Fibroblast of villous mesenchyme (primary cell): ENCODE data around the gene CD200. TPM values are rescaled to one million over a fixed set of nuclear protein-coding genes. Genes with fewer than 3 reads are reported as not detected.

Experiments used
- DNase-seq: peaks from one replicate; pipeline ENCODE4 v3.0.0-alpha.2; 2010; ENCODE audit warnings: low read depth
- H3K4me3 ChIP-seq: 2 replicates; pipeline ENCODE4 v1.5.1; 2011; ENCODE audit warnings: low read depth, mild to moderate bottlenecking, low read length
- CTCF ChIP-seq: IDR thresholded peaks from 2 replicates; pipeline ENCODE4 v1.5.1; 2012; ENCODE audit warnings: low read depth, mild to moderate bottlenecking, low read length; ENCODE audit not compliant: insufficient read depth
- total RNA-seq: library from RNA; depleted of rRNA; stranded (reverse); fragments of >200 nt; gene quantifications from 2 replicates; pipeline ENCODE4 v1.2.3, GENCODE V29; 2012

CD200 gene
- total RNA-seq, 1 donor, result 1.3 TPM

DNA sequence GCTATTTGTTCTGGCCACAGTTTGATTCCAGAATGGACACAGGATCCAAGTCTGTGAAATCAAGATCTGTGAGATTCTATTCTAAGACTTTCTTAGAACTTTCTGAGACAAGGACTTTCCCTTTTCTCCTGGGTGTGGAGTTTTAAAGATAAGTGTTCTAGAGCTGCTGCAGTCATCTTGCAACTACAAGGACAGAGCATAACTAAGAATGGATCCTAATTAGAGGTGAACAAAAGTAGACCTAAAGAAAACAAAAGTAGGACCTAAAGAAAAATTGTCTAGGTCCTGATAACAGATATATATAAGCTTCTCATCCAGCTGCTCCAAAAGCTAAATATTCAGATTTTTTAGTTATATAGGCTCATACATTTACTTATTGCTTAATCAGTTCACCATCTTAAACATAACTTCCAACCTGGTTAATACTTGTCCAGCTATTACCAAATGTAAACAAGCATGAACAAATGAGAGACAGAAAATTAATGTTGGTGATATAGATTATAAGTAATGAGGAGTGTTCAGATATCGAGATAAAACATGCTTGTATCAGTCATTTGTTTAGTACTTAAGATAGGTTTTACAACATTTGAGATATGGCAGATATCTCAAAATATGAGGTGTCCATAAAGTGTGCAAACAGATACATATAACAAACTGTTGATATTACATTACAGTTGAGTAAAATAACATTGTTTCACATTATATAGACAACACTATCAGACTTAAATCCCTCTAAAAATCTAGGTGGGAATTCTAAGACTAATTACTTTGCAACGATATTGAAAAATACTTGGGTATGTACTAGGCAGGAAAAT is 75.1 kb downstream of the CD200 start:
- H3K4me3 ChIP-seq, result no peak overlapping the region
- no peak for TF ChIP-seq CTCF
- DNase-seq, result no peak

DNA sequence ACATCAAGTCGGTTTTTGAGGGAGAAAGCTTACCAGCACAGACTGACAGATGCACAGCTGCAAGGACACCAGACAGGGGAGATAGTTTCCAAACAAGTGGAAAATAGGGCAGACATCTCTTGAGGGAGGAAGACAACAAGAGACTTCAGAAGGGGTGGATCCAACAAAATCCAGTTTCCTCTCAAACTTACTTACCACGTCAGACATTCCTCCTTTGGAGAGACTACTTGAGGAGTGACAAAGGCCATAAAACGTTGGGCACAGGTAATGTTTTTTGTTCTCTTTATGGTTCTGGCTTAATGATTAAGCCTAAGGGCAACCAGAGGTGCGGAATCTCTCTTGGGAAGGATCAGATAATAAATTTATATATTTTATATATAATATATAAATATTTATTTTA is 76.1 kb downstream of the CD200 start:
- TF ChIP-seq CTCF, result no peak
- no peak overlapping the region for H3K4me3 ChIP-seq
- no peak for DNase-seq

- H3K4me3 ChIP-seq, result no peak overlapping the region
- DNase-seq, result no peak
- TF ChIP-seq CTCF, result no peak
Measured at GRCh38 chr3:112411425-112411824, 78.5 kb downstream of the CD200 start.

Other genes starting within 250 kb of the CD200 start
- 5.2 and 7.3 TPM in 2 replicates for gene C3orf52, start 246.8 kb upstream of the CD200 start, total RNA-seq
- gene GCSAM, start 199.9 kb upstream of the CD200 start, total RNA-seq, result not detected in 2 replicates
- gene SLC9C1, start 38.9 kb upstream of the CD200 start, total RNA-seq, result under 0.01 TPM in 1 of 2 replicates, not detected in the other
- gene BTLA, start 166.3 kb downstream of the CD200 start, total RNA-seq, result not detected in 2 replicates
- 86.3 and 91.5 TPM in 2 replicates for gene ATG3, start 228.8 kb downstream of the CD200 start, total RNA-seq
- gene SLC35A5, start 228.9 kb downstream of the CD200 start, total RNA-seq, result 24.8 and 56.6 TPM in 2 replicates